Immature natural killer cell (primary cell): ENCODE results near the gene ZER1. TPM values are rescaled to one million over a fixed set of nuclear protein-coding genes. Genes with fewer than 3 reads are reported as not detected.

Experiments
- DNase-seq, 3 donors: peaks; one replicate each; pipeline ENCODE4 v3.0.0; 2022; ENCODE audit warnings: mixed read lengths in 1 of 3
- H3K27ac Mint-ChIP-seq, 6 donors: one replicate each; pipeline ENCODE4 v1.8.0; 2020; ENCODE audit warnings: mixed read lengths in 6 of 6, mild to moderate bottlenecking in 5 of 6, inconsistent platforms in 4 of 6, moderate library complexity in 3 of 6
- H3K27me3 Mint-ChIP-seq, 3 donors: one replicate each; pipeline ENCODE4 v1.8.0; 2020 to 2021; ENCODE audit warnings: low read depth in 3 of 3, mild to moderate bottlenecking in 3 of 3, mixed read lengths in 3 of 3, moderate library complexity in 3 of 3, inconsistent platforms in 1 of 3
- H3K36me3 Mint-ChIP-seq, 3 donors: one replicate each; pipeline ENCODE4 v1.8.0; 2020; ENCODE audit warnings: mixed read lengths in 3 of 3, inconsistent platforms in 2 of 3, mild to moderate bottlenecking in 2 of 3
- H3K4me1 Mint-ChIP-seq, 2 donors: one replicate each; pipeline ENCODE4 v1.8.0; 2020; ENCODE audit warnings: inconsistent platforms in 2 of 2, mild to moderate bottlenecking in 2 of 2, mixed read lengths in 2 of 2, moderate library complexity in 1 of 2
- H3K4me3 Mint-ChIP-seq, 5 donors: one replicate each; pipeline ENCODE4 v1.8.0; 2020; ENCODE audit warnings: mild to moderate bottlenecking in 5 of 5, mixed read lengths in 5 of 5, inconsistent platforms in 3 of 5, moderate library complexity in 3 of 5
- H3K9me3 Mint-ChIP-seq, 6 donors: one replicate each; pipeline ENCODE4 v1.8.0; 2020; ENCODE audit warnings: mild to moderate bottlenecking in 6 of 6, mixed read lengths in 6 of 6, inconsistent platforms in 4 of 6, moderate library complexity in 3 of 6
- polyA plus RNA-seq, 3 donors: library from polyadenylated mRNA; unstranded; fragments of 300-500 nt; fragmentation: Illumina TruSeq; gene quantifications; one replicate each; pipeline ENCODE4 v1.2.3, GENCODE V29; 2021

The ZER1 gene
- polyA plus RNA-seq, 3 donors from 2014 or later = 28.5 to 51.5 (median 43.0) TPM

GRCh38 chr9:128684325-128685199 is 87.2 kb downstream of the ZER1 start:
- Mint-ChIP-seq H3K9me3 (no peaks in the 10 kb centered on the region), H3K4me1 (peaks cover 53 to 57% of the 10 kb centered on the region in 2 donors), H3K27ac (peak overlapping the region; percentile 95 to 100 (median 98)), H3K36me3 (peaks cover 0 to 4% (median 0%) of the 10 kb centered on the region in 3 donors), H3K27me3 (peaks cover 0 to 16% (median 4%) of the 10 kb centered on the region in 3 donors), H3K4me3 (peak overlapping the region; percentile 92 to 99 (median 98))
- DNase-seq = peak; percentile 67 to 68 (median 68)

GRCh38 chr9:128684065-128684324 is 87.7 kb downstream of the ZER1 start:
- DNase-seq = no peak
- H3K4me3 Mint-ChIP-seq = peak overlapping the region; percentile 92 to 99 (median 98)
- no peaks in the 10 kb centered on the region for H3K9me3 Mint-ChIP-seq
- peak overlapping the region; percentile 95 to 100 (median 98) for H3K27ac Mint-ChIP-seq
- peaks cover 53 to 57% of the 10 kb centered on the region in 2 donors for H3K4me1 Mint-ChIP-seq
- H3K36me3 Mint-ChIP-seq = peaks cover 0 to 4% (median 0%) of the 10 kb centered on the region in 3 donors
- peaks cover 0 to 14% (median 4%) of the 10 kb centered on the region in 3 donors for H3K27me3 Mint-ChIP-seq

- peaks cover 53 to 57% of the 10 kb centered on the region in 2 donors for H3K4me1 Mint-ChIP-seq
- H3K9me3 Mint-ChIP-seq = no peaks in the 10 kb centered on the region
- peaks cover 0 to 13% (median 4%) of the 10 kb centered on the region in 3 donors for H3K27me3 Mint-ChIP-seq
- peak overlapping the region; percentile 92 to 99 (median 98) for H3K4me3 Mint-ChIP-seq
- H3K36me3 Mint-ChIP-seq = peaks cover 0 to 4% (median 0%) of the 10 kb centered on the region in 3 donors
- peak; percentile 33 to 49 (median 47) for DNase-seq
- peak overlapping the region; percentile 95 to 100 (median 98) for H3K27ac Mint-ChIP-seq
Measured at GRCh38 chr9:128683340-128684064, 88.2 kb downstream of the ZER1 start.

Other genes with a start within 250 kb of the ZER1 start
- gene SPTAN1, start 219.3 kb downstream of the ZER1 start, polyA plus RNA-seq = 100 to 1,000 TPM in 1 of 3 donors, 10 to 100 TPM in 1, 1 to 10 TPM in 1; 4.8 to 112 (median 25.5) TPM
- gene DYNC2I2, start 115.1 kb downstream of the ZER1 start, polyA plus RNA-seq = 10 to 100 TPM in 1 of 3 donors, 1 to 10 TPM in 2; 1.6 to 10.8 (median 4.7) TPM
- 100 to 1,000 TPM; 151 to 233 (median 232) TPM for gene SET, start 82.7 kb downstream of the ZER1 start, polyA plus RNA-seq
- 1 to 10 TPM; 2.1 to 3.9 (median 2.9) TPM for gene PKN3, start 69.4 kb downstream of the ZER1 start, polyA plus RNA-seq
- 10 to 100 TPM; 63.7 to 76.6 (median 66.6) TPM for gene ZDHHC12, start 47.8 kb downstream of the ZER1 start, polyA plus RNA-seq
- 10 to 100 TPM; 16.4 to 30.7 (median 19.4) TPM for gene TBC1D13, start 15.3 kb upstream of the ZER1 start, polyA plus RNA-seq
- 10 to 100 TPM; 18.4 to 34.0 (median 24.7) TPM for gene ENDOG, start 46.6 kb upstream of the ZER1 start, polyA plus RNA-seq
- gene SPOUT1, start 57.9 kb upstream of the ZER1 start, polyA plus RNA-seq = 10 to 100 TPM; 54.2 to 82.1 (median 64.7) TPM
- 10 to 100 TPM in 1 of 3 donors, 1 to 10 TPM in 2; 9.6 to 10.1 (median 10.0) TPM for gene KYAT1, start 110.0 kb upstream of the ZER1 start, polyA plus RNA-seq
- 10 to 100 TPM; 29.3 to 98.2 (median 34.6) TPM for gene LRRC8A, start 110.2 kb upstream of the ZER1 start, polyA plus RNA-seq
- gene PHYHD1, start 149.1 kb upstream of the ZER1 start, polyA plus RNA-seq = 1 to 10 TPM; 2.7 to 7.1 (median 4.1) TPM
- 10 to 100 TPM in 1 of 3 donors, 1 to 10 TPM in 2; 9.5 to 18.0 (median 10.0) TPM for gene DOLK, start 175.7 kb upstream of the ZER1 start, polyA plus RNA-seq
- 10 to 100 TPM; 12.2 to 31.8 (median 18.6) TPM for gene NUP188, start 175.8 kb upstream of the ZER1 start, polyA plus RNA-seq